Measurements from ENCODE around the gene ZIC1.
A peak's percentile ranks its signal among the peaks of the same experiment; 100 is the strongest.

Gene ZIC1

DNA sequence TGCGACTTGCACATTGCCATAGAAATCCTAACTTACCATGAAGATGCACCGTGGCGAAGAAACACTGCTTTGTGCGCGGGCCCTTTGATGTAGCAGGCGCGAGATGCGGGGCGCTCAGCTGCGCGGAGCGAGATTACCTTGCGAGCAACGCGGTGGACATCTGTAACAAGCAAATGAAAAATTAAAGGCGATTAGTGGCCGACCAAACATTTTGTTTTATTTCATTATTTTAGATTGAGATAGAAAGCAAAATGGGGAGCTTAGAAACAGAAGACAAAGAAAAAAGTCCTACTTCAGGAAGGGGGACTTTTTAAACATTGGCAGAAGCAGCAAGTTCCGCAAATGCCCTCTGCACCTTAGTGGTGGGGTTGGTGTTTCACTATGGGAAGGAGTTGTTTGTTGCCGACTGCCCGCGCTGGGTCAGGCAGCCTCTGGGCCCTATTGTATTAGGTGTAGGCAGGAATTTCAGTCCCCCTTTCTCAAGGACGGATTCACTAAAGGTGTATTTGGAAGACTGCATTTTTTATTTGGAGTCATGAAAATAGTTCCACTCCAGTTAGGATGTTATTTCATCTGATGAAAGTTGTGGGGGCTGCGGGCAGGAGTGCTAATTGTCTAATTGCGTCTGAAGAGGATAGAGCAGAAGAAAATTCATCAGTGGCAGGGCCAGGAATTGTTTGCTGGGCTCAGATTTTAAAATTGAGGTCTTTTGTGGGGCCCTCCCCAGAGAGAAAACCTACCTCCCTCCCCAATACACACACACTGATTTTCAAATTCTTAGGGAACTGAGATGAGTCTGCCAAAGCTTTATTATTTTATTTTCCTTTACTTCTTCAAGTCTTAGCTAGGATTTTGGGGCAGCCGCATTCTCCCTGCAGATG, 20.2 kb upstream of the ZIC1 start:
- no peak overlapping the region for H3K4me3 ChIP-seq (replicated peaks; ENCODE audit: insufficient read depth, low read length)
- TF ChIP-seq GABPA (IDR thresholded peaks at IDR 0.05; ENCODE audit: low read depth) (no peak), POLR2AphosphoS5 (IDR thresholded peaks at IDR 0.05; ENCODE audit: low read depth) (no peak)
- TF ChIP-seq, protein P1, sequence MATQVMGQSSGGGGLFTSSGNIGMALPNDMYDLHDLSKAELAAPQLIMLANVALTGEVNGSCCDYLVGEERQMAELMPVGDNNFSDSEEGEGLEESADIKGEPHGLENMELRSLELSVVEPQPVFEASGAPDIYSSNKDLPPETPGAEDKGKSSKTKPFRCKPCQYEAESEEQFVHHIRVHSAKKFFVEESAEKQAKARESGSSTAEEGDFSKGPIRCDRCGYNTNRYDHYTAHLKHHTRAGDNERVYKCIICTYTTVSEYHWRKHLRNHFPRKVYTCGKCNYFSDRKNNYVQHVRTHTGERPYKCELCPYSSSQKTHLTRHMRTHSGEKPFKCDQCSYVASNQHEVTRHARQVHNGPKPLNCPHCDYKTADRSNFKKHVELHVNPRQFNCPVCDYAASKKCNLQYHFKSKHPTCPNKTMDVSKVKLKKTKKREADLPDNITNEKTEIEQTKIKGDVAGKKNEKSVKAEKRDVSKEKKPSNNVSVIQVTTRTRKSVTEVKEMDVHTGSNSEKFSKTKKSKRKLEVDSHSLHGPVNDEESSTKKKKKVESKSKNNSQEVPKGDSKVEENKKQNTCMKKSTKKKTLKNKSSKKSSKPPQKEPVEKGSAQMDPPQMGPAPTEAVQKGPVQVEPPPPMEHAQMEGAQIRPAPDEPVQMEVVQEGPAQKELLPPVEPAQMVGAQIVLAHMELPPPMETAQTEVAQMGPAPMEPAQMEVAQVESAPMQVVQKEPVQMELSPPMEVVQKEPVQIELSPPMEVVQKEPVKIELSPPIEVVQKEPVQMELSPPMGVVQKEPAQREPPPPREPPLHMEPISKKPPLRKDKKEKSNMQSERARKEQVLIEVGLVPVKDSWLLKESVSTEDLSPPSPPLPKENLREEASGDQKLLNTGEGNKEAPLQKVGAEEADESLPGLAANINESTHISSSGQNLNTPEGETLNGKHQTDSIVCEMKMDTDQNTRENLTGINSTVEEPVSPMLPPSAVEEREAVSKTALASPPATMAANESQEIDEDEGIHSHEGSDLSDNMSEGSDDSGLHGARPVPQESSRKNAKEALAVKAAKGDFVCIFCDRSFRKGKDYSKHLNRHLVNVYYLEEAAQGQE (IDR thresholded peaks at IDR 0.05; ENCODE audit: insufficient replicate concordance, low read depth) = no peak
- no peak for DNase-seq (ENCODE audit: low read depth in 1 of 2, low spot score in 1 of 2)
- peaks cover 56% of the 10 kb centered on the region for H3K27me3 ChIP-seq (ENCODE audit: insufficient read depth, poor library complexity, severe bottlenecking)
- no peak overlapping the region for H3K27ac ChIP-seq (replicated peaks)

DNA sequence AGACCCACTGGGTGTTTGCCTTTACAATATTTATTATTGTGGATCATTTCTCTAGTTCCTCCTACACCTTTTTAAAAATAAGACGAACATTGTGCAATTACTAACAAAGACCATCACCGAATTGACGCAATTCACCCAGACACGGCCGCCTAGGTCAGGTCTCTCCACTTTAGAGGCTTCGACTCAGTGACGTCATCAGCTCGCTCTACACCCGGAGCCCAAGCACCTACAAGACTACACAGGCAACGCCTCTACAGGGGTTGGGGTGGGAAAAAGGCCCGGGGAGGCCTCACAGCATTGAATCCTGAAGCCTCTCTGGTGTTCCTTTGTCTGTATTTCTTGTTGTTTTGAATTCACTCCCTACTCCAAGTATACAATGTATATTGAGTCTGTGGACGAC, 19.4 kb upstream of the ZIC1 start:
- peaks cover 55% of the 10 kb centered on the region for H3K27me3 ChIP-seq (ENCODE audit: insufficient read depth, poor library complexity, severe bottlenecking)
- TF ChIP-seq, protein P2, sequence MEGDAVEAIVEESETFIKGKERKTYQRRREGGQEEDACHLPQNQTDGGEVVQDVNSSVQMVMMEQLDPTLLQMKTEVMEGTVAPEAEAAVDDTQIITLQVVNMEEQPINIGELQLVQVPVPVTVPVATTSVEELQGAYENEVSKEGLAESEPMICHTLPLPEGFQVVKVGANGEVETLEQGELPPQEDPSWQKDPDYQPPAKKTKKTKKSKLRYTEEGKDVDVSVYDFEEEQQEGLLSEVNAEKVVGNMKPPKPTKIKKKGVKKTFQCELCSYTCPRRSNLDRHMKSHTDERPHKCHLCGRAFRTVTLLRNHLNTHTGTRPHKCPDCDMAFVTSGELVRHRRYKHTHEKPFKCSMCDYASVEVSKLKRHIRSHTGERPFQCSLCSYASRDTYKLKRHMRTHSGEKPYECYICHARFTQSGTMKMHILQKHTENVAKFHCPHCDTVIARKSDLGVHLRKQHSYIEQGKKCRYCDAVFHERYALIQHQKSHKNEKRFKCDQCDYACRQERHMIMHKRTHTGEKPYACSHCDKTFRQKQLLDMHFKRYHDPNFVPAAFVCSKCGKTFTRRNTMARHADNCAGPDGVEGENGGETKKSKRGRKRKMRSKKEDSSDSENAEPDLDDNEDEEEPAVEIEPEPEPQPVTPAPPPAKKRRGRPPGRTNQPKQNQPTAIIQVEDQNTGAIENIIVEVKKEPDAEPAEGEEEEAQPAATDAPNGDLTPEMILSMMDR (IDR thresholded peaks at IDR 0.05; ENCODE audit: insufficient read depth, low read length) = no peak
- TF ChIP-seq GABPA (IDR thresholded peaks at IDR 0.05; ENCODE audit: low read depth) (no peak), SPI1 (IDR thresholded peaks at IDR 0.05; ENCODE audit: borderline replicate concordance, low read depth) (no peak), POLR2AphosphoS5 (IDR thresholded peaks at IDR 0.05; ENCODE audit: low read depth) (no peak)
- TF ChIP-seq, protein P1 (IDR thresholded peaks at IDR 0.05; ENCODE audit: insufficient replicate concordance, low read depth) = no peak
- peak in 1 of 2 experiments; percentile 6 for DNase-seq (ENCODE audit: low read depth in 1 of 2, low spot score in 1 of 2)
- H3K4me3 ChIP-seq (replicated peaks; ENCODE audit: insufficient read depth, low read length) = no peak overlapping the region
- H3K27ac ChIP-seq (replicated peaks) = no peak overlapping the region

DNA sequence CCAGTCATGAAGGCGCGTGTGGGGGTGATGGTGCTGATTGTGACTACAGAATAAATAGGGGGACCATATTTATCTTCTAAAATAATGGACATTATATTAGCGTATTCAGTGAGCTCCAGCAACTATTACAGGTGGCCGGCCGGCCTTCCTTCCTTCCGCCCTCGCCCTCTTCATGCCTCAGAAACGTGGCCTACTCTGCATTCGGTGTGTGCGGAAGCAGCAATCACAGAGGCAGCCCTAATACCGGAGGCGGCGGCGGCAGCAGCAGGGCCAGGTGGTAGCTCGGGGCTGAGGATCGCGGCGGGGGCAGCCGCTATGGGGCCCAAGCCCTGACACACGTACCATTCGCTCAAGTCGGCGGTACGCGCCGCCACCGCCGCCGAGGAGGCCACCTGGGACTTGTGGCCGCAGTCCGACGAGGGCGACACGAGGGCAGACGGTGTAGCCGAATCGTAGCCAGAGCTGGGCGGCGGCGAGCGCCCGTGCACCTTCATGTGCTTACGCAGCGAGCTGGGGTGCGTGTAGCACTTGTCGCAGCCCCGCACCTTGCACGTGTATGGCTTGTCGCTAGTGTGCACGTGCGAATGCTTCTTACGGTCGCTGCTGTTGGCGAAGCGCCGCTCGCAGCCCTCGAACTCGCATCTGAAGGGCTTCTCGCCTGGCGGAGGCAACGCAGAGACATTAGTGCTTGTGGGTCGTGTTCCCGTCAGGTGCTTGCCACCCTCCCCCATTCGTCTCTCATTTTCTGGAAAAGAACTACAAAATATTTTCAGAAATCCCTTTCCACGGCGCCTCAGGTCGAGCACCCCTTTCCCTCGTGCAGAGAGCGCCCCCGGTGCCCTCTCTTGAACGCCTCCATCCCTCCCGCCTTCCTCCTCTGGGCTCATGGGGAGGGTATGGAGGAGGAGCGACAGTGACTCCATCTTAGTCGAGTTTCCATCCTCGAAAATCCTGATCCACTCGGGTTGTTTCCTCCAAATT, 18.3 kb upstream of the ZIC1 start:
- no peak for DNase-seq (ENCODE audit: low read depth in 1 of 2, low spot score in 1 of 2)
- H3K27ac ChIP-seq (replicated peaks) = no peak overlapping the region
- peaks cover 59% of the 10 kb centered on the region for H3K27me3 ChIP-seq (ENCODE audit: insufficient read depth, poor library complexity, severe bottlenecking)
- TF ChIP-seq, protein P2 (IDR thresholded peaks at IDR 0.05; ENCODE audit: insufficient read depth, low read length) = no peak
- no peak for TF ChIP-seq GABPA (IDR thresholded peaks at IDR 0.05; ENCODE audit: low read depth)
- no peak for TF ChIP-seq SPI1 (IDR thresholded peaks at IDR 0.05; ENCODE audit: borderline replicate concordance, low read depth)
- TF ChIP-seq, protein P1 (IDR thresholded peaks at IDR 0.05; ENCODE audit: insufficient replicate concordance, low read depth) = no peak
- no peak for TF ChIP-seq POLR2AphosphoS5 (IDR thresholded peaks at IDR 0.05; ENCODE audit: low read depth)
- no peak overlapping the region for H3K4me3 ChIP-seq (replicated peaks; ENCODE audit: insufficient read depth, low read length)
